Adrenal gland (tissue), 5 donors: ENCODE measurements around the gene RSRC2.
"Not testable (repeated sequence)": the region's sequence is repeated elsewhere in the genome, so short reads cannot be mapped to it uniquely, and the experiment has no call there.

Experiments used
- POLR2A ChIP-seq, 2 donors: fragments of 450-650 bp; IDR thresholded peaks; one replicate each; pipeline ENCODE4 v1.6.1; 2017; ENCODE audit warnings: antibody characterized with exemption in 2 of 2, mild to moderate bottlenecking in 2 of 2, moderate library complexity in 1 of 2
- TF ChIP-seq, protein P1 (sequence below), 6 experiments: fragments of 450-650 bp in 4 of 6; fragments of 200-600 bp in 2 of 6; sonication (generic) in 1 of 6; IDR thresholded peaks; 1 replicate in 5 of 6; 2 replicates in 1 of 6; pipeline versions ENCODE4 v1.5.1 to v1.8.0; 2016 to 2021; ENCODE audit warnings: antibody characterized with exemption in 6 of 6, mild to moderate bottlenecking in 2 of 6, moderate library complexity in 1 of 6
- donor health status: DM: no; HTN: no; CAD: no.

- TF ChIP-seq, protein P1, sequence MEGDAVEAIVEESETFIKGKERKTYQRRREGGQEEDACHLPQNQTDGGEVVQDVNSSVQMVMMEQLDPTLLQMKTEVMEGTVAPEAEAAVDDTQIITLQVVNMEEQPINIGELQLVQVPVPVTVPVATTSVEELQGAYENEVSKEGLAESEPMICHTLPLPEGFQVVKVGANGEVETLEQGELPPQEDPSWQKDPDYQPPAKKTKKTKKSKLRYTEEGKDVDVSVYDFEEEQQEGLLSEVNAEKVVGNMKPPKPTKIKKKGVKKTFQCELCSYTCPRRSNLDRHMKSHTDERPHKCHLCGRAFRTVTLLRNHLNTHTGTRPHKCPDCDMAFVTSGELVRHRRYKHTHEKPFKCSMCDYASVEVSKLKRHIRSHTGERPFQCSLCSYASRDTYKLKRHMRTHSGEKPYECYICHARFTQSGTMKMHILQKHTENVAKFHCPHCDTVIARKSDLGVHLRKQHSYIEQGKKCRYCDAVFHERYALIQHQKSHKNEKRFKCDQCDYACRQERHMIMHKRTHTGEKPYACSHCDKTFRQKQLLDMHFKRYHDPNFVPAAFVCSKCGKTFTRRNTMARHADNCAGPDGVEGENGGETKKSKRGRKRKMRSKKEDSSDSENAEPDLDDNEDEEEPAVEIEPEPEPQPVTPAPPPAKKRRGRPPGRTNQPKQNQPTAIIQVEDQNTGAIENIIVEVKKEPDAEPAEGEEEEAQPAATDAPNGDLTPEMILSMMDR (IDR thresholded peaks at IDR 0.05): not testable (repeated sequence)
- TF ChIP-seq POLR2A (IDR thresholded peaks at IDR 0.05): not testable (repeated sequence)
These were observed 33.5 kb downstream of the RSRC2 start for GRCh38 chr12:122493222-122493621.
